Spinal cord (tissue), 10 donors: ENCODE measurements around the gene TNFRSF6B. TPM values are rescaled to one million over a fixed set of nuclear protein-coding genes. Genes with fewer than 3 reads are reported as not detected.
A peak's percentile ranks its signal among the peaks of the same experiment; 100 is the strongest.
"Not testable (repeated sequence)": the region's sequence is repeated elsewhere in the genome, so short reads cannot be mapped to it uniquely, and the experiment has no call there.

Experiments used
- DNase-seq, 6 donors: peaks; one replicate each; pipeline versions ENCODE4 v3.0.0 to v3.0.0-alpha.2; 2013 to 2015; ENCODE audit warnings: low spot score in 6 of 6, low read depth in 4 of 6
- H3K27ac ChIP-seq: one replicate; pipeline ENCODE4 v1.5.1; 2013; ENCODE audit warnings: low read depth, low read length, control low read depth
- H3K27me3 ChIP-seq: one replicate; pipeline ENCODE4 v1.6.1; 2013; ENCODE audit warnings: low read length; ENCODE audit not compliant: control insufficient read depth, insufficient read depth
- H3K36me3 ChIP-seq: one replicate; pipeline ENCODE4 v1.6.1; 2013; ENCODE audit warnings: low read length; ENCODE audit not compliant: control insufficient read depth, insufficient read depth
- H3K4me1 ChIP-seq: one replicate; pipeline ENCODE4 v1.6.1; 2013; ENCODE audit warnings: low read length; ENCODE audit not compliant: control insufficient read depth, insufficient read depth
- H3K4me3 ChIP-seq: one replicate; pipeline ENCODE4 v1.5.1; 2013; ENCODE audit warnings: low read depth, low read length, control low read depth
- H3K9me3 ChIP-seq: one replicate; pipeline ENCODE4 v1.6.1; 2013; ENCODE audit warnings: low read length; ENCODE audit not compliant: control insufficient read depth, insufficient read depth
- WGBS: methylation state at CpG from one replicate; pipeline ENCODE4 v1.1.5; 2013; ENCODE audit warnings: missing lambda C conversion rate; ENCODE audit not compliant: insufficient coverage; 5-methylcytosine and 5-hydroxymethylcytosine counted together
- polyA plus RNA-seq, 2 donors: library from polyadenylated mRNA; unstranded; fragments of 120-200 nt; gene quantifications; one replicate each; pipeline ENCODE4 v1.2.1, GENCODE V29; 2013; ENCODE audit not compliant: insufficient read length in 2 of 2
- total RNA-seq, 2 donors: library from RNA; depleted of rRNA in 1 of 2; stranded (reverse); fragments of 120-200 nt in 1 of 2; fragments of >200 nt in 1 of 2; gene quantifications; one replicate each; pipeline versions ENCODE4 v1.2.3 to v1.2.4, GENCODE V29; 2013 to 2014
- donor health status: healthy.

Gene TNFRSF6B
- total and polyA plus RNA-seq, 4 donors, result 1.1 to 5.2 (median 3.0) TPM

DNA sequence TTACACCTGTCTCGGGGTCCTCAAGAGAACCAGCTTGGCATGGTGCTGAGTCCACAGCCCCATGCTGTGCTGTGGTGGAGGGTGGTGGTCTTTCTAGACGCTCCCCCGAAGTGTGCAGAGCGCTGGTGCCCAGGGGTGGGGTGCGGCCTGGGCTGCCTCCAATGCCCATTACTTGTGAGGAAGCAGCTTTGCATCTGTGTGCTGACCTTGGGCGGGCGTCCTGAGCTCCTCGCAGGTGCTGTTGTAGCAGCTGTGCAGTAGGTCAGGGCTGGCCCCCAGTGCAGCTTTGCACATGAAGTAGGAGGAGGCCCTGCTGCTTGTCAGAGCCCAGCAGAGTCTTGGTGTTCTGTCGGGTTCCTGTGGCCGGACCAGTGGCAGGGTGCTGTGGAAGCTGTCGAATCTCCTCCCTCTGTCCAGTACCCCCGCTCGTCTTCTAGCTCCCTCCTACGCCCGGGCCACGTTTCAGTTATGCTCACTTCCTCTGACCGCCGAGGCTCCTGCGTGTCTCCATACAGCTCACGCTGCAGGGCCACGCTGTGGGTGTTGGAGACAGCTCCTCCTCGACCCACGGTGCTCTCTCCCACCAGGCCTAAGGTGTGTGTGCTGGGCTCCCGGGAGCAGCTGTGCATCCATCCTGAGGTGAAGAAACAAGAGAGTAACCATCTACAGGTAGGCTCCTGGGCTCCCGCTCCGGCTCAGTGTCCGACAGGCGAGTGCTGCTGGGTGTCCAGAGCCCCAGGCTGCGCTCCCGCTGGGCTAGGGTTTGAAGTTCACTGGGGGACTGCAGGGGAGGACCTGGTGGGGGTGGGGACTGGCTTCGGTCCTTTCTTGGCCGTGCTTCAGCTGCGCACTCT, 34.3 kb upstream of the TNFRSF6B start:
- Histone ChIP-seq H3K9me3 (no peaks in the 10 kb centered on the region), H3K4me3 (no peak overlapping the region), H3K27me3 (no peaks in the 10 kb centered on the region), H3K27ac (no peak overlapping the region), H3K4me1 (peaks cover 43% of the 10 kb centered on the region), H3K36me3 (peaks cover 71% of the 10 kb centered on the region)
- no peak for DNase-seq
- 93% methylated on average over 31 of the region's 33 CpGs for WGBS

DNA sequence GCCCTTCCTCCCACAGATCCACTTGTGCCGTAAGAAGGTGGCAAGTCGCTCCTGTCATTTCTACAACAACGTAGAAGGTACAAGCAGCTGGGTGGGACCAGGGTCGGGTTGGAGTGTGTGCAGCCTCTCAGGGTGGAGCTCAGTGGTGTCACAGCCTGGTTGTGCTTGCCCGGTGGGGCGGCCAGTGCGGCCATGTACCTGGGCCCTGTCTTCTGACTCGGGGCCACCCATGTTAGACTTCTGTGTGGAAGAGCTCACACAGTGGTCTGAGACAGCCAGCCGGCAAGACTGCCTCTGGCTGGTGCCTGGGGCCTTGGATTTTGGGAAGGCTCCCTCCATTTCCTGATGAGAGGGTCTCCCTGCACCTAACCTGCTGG, 33.7 kb upstream of the TNFRSF6B start:
- H3K9me3 ChIP-seq, result no peaks in the 10 kb centered on the region
- H3K4me1 ChIP-seq, result peaks cover 37% of the 10 kb centered on the region
- peaks cover 77% of the 10 kb centered on the region for H3K36me3 ChIP-seq
- H3K27ac ChIP-seq, result no peak overlapping the region
- no peak for DNase-seq
- H3K27me3 ChIP-seq, result no peaks in the 10 kb centered on the region
- no peak overlapping the region for H3K4me3 ChIP-seq
- WGBS, result 98% methylated on average over 9 of the region's 9 CpGs

DNA sequence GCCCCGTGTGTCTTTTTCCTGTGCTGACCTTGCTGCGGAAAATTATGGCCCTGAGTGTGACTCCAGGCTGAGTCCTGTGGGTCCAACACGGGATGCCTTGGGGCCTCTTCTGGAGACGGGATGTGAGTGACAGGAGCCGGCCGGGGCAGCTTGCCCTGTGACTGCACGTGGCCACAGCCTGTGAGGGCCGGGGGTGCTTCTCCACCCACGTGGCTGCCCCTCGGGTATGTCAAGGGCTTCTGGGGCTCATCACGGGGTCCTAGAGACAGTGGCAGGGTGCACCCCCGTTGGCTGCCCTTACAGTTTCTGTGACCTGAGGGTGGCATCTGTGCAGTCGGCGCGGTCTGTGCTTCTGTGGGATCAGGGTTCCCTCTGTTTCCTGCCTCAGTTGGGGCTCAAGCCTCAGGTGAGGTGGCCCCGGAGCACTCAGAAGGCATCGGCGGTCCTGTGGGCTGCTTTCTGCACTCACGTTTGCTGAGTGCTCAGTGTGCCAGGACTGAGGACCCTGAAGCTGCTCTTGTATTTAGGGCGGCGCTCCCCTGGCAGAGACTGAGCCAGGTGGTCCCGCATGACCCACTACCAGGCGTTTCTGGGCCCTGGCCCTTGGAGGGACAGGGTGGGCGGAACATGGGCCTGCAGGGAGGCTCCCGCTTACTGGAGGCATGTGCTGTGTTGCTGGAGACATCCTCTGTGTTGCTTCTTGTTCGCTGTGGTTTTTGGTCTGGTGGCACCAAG, 33.0 kb upstream of the TNFRSF6B start:
- DNase-seq, result no peak
- no peaks in the 10 kb centered on the region for H3K27me3 ChIP-seq
- no peak overlapping the region for H3K4me3 ChIP-seq
- 94% methylated on average over 26 of the region's 26 CpGs for WGBS
- H3K36me3 ChIP-seq, result peaks cover 84% of the 10 kb centered on the region
- no peak overlapping the region for H3K27ac ChIP-seq
- peaks cover 34% of the 10 kb centered on the region for H3K4me1 ChIP-seq
- no peaks in the 10 kb centered on the region for H3K9me3 ChIP-seq

DNA sequence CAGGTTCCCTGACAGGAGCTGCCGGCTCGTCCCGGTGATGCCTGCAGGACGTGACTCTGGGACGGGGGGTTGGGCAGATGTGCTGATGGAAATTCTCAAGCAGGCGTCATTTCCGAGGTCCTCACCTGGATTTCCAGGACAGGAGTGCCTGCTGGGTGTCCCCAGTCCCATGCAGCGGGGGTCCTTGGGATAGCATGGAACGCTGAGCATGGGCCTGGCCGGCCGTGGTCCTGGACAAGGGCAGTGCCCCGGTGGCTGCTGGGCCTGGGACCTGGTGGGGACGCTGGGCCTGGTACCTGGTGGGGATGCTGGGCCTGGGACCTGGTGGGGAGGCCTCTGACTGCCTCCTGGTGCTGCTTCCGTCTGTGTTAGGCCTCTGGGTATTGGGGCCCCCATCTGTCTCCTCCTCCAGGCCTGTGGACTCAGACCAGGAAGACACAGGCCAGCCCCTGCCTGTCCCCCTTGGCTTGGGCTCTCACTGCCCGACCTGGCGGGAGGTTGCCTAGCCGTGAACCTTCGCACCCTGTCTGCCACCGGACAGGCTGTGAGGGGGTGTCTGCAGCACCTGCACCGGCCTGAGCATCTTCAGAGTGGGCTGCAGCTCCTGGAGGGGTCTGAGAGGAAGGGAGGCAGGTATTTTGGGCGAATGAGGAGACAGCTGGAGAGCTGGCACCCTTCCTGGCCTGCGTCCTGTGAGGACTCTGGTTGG, 32.2 kb upstream of the TNFRSF6B start:
- Histone ChIP-seq H3K27ac (no peak overlapping the region), H3K36me3 (peaks cover 90% of the 10 kb centered on the region), H3K9me3 (no peaks in the 10 kb centered on the region), H3K27me3 (no peaks in the 10 kb centered on the region), H3K4me1 (peaks cover 26% of the 10 kb centered on the region), H3K4me3 (no peak overlapping the region)
- DNase-seq, result no peak
- 87% methylated on average over 22 of the region's 22 CpGs for WGBS

DNA sequence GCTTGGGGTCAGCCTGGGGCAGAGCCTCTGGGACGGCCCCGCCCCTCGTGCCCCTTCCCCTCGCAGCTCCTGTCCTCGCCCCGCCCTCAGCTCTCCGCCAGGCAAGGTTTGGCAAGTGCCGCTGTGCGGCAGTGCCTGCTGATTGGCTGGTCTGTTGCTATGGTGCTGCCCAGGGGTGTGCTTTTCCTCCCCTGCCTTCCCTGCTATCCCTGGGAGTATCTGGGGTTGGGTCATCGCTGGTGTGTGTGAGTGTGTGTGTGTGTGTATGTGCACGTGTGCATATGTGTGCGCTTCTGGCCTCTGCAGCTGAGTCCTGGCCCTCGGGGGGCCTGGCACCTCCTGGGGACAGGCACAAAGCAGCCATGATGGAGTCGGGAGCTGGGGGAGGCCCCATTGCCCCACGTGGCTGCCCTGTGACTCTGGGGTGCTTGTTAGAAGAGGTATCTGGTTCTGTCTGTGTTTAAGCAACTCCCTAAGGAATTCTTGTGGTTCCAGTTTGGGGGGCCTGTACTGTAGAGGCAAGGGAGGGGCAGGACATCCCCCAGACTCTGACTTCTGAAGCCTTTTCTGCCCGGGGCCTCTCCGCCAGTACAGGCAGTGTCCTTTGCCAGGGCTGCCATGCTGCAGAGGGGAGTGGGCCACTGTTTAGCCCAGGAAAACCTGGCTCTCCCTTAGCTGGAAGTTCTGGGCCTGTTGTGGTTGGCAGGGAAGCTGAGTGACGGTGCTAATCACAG, 31.4 kb upstream of the TNFRSF6B start:
- H3K9me3 ChIP-seq, result no peaks in the 10 kb centered on the region
- H3K27me3 ChIP-seq, result no peaks in the 10 kb centered on the region
- peak in 3 of 6 donors; percentile 48 to 93 (median 86) for DNase-seq
- H3K4me3 ChIP-seq, result no peak overlapping the region
- H3K4me1 ChIP-seq, result peaks cover 22% of the 10 kb centered on the region
- peak overlapping the region; percentile 25 for H3K27ac ChIP-seq
- WGBS, result 45% methylated on average over 13 of the region's 18 CpGs
- peaks cover 87% of the 10 kb centered on the region for H3K36me3 ChIP-seq

DNA sequence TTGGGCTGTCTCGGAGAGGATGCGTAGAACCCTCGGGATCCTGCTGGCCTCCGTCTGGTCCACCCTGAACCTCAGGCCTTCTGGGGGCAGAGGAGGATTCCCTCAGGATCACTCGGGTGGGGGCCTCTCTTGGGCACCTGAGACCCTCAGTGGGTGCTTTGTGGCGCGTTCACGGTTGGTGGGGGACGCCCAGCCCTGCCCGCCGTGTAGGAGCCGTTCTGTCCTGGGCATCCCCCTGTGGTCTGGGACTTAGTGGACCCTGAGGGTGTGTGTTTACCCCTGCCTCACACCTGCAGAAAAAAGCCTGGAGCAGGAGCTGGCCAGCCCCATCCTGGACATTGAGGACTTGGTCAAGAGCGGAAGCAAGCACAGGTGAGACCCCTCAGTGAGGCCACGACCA, 30.7 kb upstream of the TNFRSF6B start:
- WGBS, result 95% methylated on average over 14 of the region's 14 CpGs
- H3K4me3 ChIP-seq, result no peak overlapping the region
- DNase-seq, result no peak
- peaks cover 84% of the 10 kb centered on the region for H3K36me3 ChIP-seq
- H3K27me3 ChIP-seq, result no peaks in the 10 kb centered on the region
- H3K27ac ChIP-seq, result no peak overlapping the region
- H3K4me1 ChIP-seq, result peaks cover 22% of the 10 kb centered on the region
- no peaks in the 10 kb centered on the region for H3K9me3 ChIP-seq

DNA sequence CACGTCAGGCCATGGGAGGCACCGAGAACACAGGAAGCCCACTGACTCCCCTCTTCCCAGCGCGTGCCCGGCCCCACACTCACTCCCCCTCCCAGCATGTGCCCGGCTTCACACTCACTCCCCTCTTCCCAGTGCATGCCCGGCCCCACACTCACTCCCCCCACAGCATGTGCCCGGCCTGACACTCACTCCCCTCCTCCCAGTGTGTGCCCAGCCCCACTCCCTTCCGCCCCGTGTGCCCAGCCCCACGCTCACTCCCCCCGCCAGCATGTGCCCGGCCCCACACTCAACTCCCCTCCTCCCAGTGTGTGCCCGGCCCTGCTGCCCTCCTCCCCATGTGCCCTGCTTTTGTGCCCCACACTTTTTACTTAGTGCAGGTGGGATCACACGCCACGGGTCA, 28.6 kb upstream of the TNFRSF6B start:
- Histone ChIP-seq H3K4me1 (peaks cover 22% of the 10 kb centered on the region), H3K27ac (no peak overlapping the region), H3K4me3 (no peak overlapping the region), H3K27me3 (no peaks in the 10 kb centered on the region), H3K9me3 (no peaks in the 10 kb centered on the region), H3K36me3 (peaks cover 84% of the 10 kb centered on the region)
- no peak for DNase-seq
- 94% methylated on average over 16 of the region's 16 CpGs for WGBS

DNA sequence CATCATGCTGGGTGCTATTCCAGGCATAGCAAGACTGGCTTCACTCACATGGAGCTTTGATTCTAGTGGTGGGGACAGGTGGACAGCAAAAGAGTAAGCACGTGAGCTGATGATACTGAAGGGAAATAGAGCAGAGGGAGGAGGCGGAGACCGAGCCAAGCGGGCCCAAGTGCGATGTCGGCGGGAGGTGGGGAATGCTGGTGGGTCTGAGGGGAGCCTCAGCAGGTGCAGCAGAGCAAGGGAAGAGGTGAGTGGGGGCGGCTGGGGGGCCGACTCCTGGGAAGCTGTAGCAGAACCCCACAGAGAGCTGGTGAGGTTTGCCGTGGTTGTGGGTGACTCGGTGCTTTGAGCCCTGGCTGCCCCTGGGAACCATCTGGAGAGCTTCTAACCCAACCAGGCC, 28.1 kb upstream of the TNFRSF6B start:
- H3K4me3 ChIP-seq, result no peak overlapping the region
- 96% methylated on average over 11 of the region's 11 CpGs for WGBS
- H3K27me3 ChIP-seq, result no peaks in the 10 kb centered on the region
- H3K4me1 ChIP-seq, result peaks cover 22% of the 10 kb centered on the region
- H3K27ac ChIP-seq, result no peak overlapping the region
- DNase-seq, result no peak
- H3K9me3 ChIP-seq, result no peaks in the 10 kb centered on the region
- H3K36me3 ChIP-seq, result peaks cover 83% of the 10 kb centered on the region

DNA sequence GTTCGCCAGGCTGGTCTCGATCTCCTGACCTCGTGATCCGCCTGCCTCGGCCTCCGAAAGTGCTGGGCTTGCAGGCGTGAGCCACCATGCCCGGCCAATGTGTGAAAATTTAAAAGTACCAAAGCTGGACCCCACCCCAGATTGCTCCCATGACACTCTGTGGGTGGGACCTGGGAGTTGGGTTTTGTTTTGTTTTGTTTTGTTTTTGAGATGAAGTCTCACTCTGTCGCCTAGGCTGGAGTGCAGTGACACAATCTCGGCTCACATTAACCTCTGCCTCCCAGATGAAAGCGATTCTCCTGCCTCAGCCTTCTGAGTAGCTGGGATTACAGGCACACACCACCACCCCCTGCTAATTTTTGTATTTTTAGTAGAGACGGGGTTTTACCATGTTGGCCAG, 24.8 kb upstream of the TNFRSF6B start:
- WGBS, result 95% methylated on average over 6 of the region's 12 CpGs
- not testable (repeated sequence) for H3K4me3 ChIP-seq, H3K9me3 ChIP-seq, DNase-seq, H3K4me1 ChIP-seq, H3K27me3 ChIP-seq, H3K27ac ChIP-seq
- peaks cover 83% of the 10 kb centered on the region for H3K36me3 ChIP-seq
